Stimulated activated CD4-positive, alpha-beta T cell treated with anti-CD3 and anti-CD28 coated beads, Interleukin-1b, Interleukin-23, amount 100 ng/mL, for 48 hours (primary cell): ENCODE data around the gene CCDC102A.
A peak's percentile ranks its signal among the peaks of the same experiment; 100 is the strongest.

Experiments used
- DNase-seq: peaks from one replicate; pipeline ENCODE4 v3.0.0-alpha.2; 2020

The CCDC102A gene

GRCh38 chr16:57517397-57518367 is 18.7 kb downstream of the CCDC102A start:
- DNase-seq, result no peak

- no peak for DNase-seq
These were observed 19.6 kb downstream of the CCDC102A start for GRCh38 chr16:57516773-57517172.

DNA sequence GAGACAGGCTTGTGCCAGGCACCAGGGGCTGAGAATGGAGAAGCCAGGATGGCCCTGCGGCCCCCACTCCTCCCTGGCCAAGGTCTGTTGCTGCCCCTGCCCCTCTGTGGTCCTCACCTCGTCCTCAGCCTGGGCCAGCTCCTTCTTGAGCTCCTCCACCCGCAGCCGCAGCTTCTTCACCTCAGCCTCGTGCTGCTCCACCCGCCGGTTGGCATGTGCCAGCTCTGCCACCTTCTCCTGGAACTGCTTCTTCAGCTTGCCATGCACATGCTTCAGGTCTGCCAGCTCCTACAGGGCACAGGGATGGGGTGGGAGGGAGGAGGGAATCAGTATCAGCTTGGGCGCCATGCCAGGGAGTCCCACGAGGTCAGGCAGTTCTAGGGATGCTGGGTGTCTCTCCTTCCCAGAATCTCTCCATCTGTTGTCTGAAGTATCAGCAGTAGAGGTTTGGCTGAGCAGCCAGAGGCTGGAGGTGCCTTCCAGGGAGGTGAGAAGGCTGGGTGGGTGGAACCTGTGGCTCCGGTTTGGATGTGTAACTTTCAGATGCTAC is 20.1 kb downstream of the CCDC102A start:
- no peak for DNase-seq

DNA sequence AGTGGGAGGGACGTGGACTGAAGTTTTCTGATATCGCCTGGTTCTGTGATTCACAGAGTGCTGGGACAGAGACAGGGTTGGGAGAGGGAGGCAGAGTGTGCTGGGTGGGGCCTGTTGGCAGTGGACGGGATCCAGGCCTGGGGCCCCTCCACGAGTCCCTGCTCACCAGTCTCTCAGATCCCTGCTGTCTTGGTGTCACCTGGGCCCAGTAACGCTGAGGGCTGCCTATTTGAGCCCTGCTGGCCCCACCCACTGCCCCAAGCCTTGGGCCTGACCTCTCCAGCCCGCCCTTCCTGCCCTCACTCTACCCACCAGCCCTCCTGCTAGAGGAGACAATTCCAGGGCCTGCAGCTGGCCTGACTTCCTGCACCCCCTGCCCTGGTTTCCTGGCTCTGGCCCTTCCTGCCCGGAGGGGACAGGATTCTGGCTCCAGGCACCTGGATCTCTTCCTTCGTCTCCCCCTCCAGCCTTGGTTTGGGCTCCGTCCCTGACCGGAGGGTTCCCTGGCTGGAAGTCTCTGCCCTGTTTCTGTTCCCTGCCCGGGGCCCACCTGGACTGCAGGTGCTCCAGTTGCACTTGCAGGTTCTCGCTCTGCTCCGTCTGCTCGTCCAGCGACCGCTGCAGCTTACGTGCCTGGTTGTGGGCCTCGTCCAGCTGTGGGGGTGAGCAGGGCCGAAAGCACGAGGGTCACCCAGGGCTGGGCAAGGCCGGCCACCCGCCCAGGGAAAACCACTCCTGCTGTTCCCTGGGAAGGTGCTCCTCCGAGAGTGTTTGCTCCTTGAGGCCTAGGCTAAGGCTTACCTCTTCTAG is 21.4 kb downstream of the CCDC102A start:
- DNase-seq, result no peak

GRCh38 chr16:57514371-57514770 is 22.0 kb downstream of the CCDC102A start:
- no peak for DNase-seq

- no peak for DNase-seq
These were observed 22.8 kb downstream of the CCDC102A start for GRCh38 chr16:57513371-57514102.

GRCh38 chr16:57512296-57513001 is 23.9 kb downstream of the CCDC102A start:
- DNase-seq, result no peak

GRCh38 chr16:57510016-57510871 is 26.1 kb downstream of the CCDC102A start:
- DNase-seq, result no peak

- DNase-seq, result no peak
These were observed 27.0 kb downstream of the CCDC102A start for GRCh38 chr16:57509231-57509923.

- no peak for DNase-seq
These were observed 28.3 kb downstream of the CCDC102A start for GRCh38 chr16:57508035-57508425.

GRCh38 chr16:57507136-57508034 is 29.0 kb downstream of the CCDC102A start:
- DNase-seq, result no peak

DNA sequence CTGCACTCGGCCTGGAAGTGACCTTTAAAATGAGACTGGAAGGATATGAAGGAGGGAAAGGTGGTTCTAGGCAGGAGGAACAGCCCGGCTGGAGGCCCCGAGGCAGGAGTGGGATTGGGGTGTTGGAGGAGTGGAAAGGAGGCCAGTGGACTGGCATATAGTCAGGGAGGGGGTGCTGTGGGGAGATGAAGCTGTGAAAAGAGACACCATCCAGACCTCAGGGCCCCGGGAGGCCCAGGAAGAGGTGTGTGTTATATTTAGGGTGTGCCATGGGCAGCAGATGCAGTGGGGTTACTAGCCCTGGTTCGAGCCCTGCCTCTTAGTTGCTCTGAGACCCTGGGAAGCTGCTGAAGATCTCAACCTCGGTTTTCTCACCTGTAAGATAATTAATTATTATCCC is 31.2 kb downstream of the CCDC102A start:
- DNase-seq, result no peak

DNA sequence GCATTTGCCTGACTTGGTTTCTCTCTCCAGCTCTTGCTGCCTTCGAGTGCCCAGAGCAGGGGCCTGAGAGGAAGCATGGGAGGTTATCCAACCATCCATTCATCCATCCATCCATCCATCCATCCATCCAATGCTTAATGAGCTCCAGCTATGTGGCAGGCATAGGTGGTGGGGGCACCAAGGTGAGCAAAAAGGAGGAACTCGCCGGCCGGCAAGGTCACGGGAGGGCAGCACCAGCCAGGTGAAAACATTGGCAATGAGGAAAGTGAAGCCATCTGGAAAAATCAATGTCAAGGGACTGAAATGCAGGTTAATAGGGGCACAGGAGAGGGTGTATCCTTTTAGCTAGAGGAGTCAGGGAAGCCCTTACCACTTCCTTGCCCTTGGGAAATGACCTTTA is 31.9 kb downstream of the CCDC102A start:
- no peak for DNase-seq

DNA sequence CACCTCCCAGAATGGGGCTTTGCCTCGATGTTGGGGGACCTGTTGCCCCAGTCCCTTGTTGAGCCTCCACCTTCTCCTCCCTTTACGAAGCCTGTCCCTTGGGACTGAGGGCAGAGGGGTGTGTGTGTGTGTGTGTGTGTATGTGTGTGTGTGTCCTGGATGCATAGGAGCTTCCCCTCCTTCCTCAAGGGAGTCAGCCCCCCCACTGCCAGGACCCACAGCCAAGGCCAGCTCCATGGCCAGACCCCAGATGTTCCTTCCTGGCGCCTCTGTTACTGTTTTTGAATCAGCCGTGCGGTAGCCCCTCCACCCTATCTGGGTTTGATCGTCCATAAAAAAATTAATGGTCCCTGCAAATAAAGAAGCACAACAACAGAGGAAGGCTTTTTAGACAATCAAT is 32.4 kb downstream of the CCDC102A start:
- no peak for DNase-seq

DNA sequence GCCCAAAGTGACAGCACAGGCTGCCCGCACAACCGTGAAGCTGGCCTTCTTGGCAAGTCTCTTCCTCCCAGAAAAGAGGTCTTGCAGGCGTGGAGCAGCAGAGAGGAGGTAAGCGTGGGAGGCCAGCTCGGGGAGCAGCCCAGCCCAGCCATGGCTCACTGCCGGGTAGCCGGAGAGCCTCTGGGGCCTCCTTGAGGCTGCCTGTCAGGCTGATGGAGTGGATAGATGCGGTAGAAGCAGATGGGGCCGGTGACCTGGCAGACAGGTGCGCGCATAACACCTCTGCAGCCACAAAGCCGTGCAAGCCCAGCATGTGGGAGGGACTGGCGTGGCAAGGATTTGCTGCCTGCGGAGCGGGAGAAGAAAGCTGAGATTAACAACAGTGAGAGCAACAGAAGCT is 33.0 kb downstream of the CCDC102A start:
- no peak for DNase-seq

DNA sequence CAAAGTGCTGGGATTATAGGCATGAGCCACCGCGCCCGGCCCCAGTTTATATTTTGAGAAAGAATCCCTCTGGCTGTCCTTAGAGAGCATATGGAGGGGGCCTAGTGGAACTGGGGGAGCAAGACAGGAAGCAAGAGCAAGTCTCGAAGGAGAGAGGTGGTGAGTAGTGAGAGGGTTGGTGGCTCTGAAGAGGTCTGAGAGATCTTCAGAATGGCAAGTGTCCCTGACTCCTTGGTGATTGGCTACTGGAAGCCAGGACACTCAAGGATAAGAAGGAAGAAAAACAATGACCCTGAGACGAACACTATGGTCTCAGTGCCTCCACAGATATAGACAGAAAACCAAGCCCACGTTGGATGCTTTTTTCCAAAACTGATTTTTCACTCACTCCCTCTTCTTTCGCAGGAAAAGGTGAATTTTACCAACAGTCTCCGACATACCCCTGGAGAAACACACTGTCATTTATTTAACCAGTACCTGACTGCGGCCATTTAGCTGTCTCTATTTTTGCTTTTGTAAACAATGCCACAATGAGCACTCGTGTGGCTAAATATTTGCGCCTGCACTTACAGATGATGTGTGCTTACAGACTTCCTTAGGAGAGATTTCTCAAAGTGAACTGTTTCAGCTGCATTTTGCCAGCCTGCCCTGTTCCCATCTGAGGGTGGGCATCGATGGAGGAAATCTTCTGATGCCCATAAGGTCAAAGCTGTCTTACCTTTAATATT is 34.2 kb downstream of the CCDC102A start:
- DNase-seq, result no peak

- no peak for DNase-seq
These were observed 34.9 kb downstream of the CCDC102A start for GRCh38 chr16:57501492-57501891.

GRCh38 chr16:57500578-57501111 is 35.7 kb downstream of the CCDC102A start:
- DNase-seq, result peak; percentile 14
